ENCODE results near the gene NR5A2.

Gene NR5A2

DNA sequence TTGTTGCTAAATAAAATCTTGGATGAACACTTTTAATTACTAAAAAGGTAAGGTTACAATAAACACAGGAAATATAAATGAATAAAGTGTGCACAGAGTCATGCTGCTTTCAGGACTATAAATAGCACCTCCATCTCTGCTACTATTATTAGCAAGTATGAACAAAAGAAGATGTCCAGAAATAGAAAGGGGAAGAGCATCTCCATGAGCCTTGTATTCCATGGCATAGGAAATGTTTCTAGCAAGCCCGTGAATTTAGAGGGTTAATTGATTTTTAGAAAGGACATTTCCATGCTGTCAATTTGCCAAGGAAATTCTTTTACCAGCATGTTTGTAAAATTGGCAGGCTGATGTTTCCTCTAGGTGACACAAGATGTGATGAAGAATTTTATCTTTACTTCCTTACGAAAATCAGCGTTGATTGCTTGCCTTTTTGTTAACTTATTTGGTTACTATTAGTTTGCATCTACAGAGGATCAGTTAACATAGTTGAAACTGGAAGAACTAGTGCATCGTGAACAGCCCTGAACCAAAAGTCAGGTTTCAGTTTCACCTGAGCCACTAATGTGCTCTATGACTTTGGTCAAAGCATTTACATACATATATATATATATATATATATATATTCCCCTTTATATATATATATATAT is 45.3 kb downstream of the NR5A2 start:
- no peak for DNase-seq (ENCODE audit: low read depth, low spot score)

DNA sequence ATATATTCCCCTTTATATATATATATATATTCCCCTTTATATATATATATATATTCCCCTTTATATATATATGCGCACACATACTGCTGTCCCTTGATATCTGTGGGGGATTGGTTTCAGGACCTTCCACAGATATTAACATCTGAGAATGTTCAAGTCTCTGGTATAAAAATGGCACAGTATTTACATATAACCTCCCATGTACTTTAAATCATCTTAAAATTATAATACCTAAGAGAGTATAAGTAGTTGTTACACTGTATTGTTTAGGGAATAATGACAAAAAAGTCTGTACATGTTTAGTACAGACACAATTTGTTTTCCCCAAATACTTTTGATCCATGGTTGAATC is 45.8 kb downstream of the NR5A2 start:
- DNase-seq (ENCODE audit: low read depth, low spot score): no peak

DNA sequence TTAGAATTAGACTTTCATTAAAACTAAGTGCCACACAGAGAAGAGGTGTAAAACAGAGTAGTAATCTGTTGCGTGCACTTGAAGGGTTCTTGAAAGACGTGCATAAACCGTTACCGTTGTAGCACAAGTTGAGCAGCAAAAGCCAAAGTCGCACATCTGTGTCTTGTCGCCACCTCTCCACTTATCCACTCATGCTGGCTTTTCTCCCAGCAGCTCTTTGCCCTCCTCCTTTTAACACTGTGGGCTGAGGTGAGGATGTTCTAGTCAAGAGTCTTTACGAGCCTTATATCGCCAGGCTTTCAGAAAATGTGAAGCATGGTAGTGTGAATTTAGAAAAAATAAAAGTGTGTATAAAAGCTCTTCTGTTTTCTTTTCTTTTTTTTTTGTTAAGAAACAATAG is 48.0 kb downstream of the NR5A2 start:
- peak; percentile 4 for DNase-seq (ENCODE audit: low read depth, low spot score)

GRCh38 chr1:200075938-200076546 is 48.5 kb downstream of the NR5A2 start:
- peak; percentile 84 for DNase-seq (ENCODE audit: low read depth, low spot score)

- DNase-seq (ENCODE audit: low read depth, low spot score): no peak
These were observed 51.9 kb downstream of the NR5A2 start for GRCh38 chr1:200079232-200079940.

DNA sequence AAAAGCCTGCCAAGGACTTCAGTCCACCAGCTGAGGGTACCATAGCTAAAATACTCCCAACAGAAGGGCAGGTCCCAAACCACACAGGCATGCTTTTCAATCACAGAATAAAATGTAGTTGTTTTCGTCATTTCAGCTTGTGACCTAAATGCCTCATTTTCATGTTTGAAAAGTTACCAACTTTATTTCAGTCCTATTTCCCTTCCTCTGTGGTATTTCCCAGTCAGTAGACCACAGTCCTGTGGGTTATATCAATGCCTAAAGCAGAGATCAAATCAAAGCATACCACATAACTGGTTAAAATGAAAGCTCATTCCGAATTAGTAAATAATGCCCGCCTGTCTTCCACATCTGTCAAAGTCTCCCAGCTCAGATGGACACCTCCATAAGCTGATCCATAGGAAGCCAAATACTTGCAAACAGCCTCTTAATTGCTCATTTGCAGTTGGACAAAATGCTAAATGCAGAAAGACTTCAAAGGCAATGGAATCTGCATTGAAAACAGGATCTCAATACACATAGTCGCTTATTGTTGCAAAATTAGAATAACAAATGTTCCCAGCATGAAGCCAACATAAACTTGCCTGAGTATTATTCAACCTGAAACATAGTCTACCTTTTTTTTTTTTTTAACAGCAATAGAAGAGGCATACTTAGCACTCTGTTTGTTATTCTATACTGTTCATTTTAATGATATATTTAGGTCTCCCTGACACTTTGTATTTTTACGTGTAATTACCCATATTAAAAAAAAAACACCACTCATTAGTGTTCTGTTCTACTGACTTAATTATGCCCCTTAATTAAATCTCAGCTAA is 53.9 kb downstream of the NR5A2 start:
- DNase-seq (ENCODE audit: low read depth, low spot score): peak; percentile 74

- DNase-seq (ENCODE audit: low read depth, low spot score): no peak
These were observed 54.4 kb downstream of the NR5A2 start for GRCh38 chr1:200081969-200082245.

DNA sequence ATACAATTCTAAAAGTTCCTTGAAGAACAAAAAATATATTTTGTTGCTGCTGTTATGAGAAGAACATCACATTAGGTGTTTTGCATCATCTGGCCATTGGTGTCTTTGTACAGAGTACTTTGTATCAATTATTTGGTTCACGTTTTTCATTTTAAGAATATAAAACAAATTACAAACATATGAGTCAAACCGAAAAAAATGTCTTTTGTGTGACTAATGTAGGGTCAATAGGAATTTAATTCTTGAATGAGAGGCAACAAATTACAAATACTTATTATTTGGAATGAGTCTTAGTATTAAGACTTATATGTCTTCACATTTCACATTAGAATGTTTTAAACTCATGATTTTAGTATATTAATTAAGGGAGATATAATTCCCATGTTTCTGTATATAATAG is 54.8 kb downstream of the NR5A2 start:
- DNase-seq (ENCODE audit: low read depth, low spot score): no peak

GRCh38 chr1:200090252-200091159 is 63.0 kb downstream of the NR5A2 start:
- peak; percentile 6 for DNase-seq (ENCODE audit: low read depth, low spot score)

GRCh38 chr1:200095057-200095577 is 67.6 kb downstream of the NR5A2 start:
- DNase-seq (ENCODE audit: low read depth, low spot score): no peak

- DNase-seq (ENCODE audit: low read depth, low spot score): no peak
These were observed 69.3 kb downstream of the NR5A2 start for GRCh38 chr1:200096774-200097173.

DNA sequence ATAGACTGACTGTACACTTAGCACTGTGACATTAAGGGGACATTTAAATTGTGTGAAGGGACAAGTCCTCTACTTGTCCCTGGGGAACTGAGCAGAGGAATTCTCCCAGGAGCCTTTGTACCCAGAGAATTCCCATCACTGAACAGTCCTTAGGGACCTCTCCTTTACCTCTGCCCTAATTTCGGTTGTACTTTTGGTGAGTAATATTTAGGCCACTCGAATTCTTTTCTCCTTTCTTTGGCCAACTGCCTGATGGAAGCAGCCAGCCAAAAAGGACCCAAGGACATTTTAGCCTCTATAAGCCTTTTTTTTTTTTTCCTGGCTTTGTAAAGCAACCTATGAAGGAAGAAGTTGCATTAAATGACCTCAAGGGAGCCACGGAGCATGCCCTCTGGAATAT is 71.5 kb downstream of the NR5A2 start:
- peak; percentile 10 for DNase-seq (ENCODE audit: low read depth, low spot score)

GRCh38 chr1:200103966-200104583 is 76.6 kb downstream of the NR5A2 start:
- DNase-seq (ENCODE audit: low read depth, low spot score): no peak

DNA sequence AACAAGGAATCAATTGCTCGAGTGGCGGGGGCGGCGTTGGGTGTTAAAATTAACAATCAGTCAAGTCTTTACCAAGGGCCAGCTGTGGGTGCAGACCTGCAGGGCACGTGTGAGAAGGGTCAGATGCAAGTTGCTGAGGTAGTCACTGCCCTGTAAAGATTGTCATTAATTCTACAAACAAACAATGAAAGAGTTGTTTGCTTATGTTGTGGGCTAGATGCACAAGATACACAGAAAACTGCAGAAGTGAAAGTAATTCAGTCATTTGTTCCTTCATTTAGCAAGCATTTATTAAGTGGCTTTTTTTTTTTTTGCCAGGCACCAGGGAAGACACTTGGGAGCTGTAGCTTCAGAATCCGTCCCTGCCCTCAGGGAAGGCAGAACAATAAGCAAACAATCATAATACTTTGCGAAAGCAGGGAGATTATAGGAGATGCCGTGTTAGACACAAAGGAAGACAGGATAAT is 79.5 kb downstream of the NR5A2 start:
- no peak for DNase-seq (ENCODE audit: low read depth, low spot score)

- peak; percentile 24 for DNase-seq (ENCODE audit: low read depth, low spot score)
These were observed 81.1 kb downstream of the NR5A2 start for GRCh38 chr1:200108659-200109058.

DNA sequence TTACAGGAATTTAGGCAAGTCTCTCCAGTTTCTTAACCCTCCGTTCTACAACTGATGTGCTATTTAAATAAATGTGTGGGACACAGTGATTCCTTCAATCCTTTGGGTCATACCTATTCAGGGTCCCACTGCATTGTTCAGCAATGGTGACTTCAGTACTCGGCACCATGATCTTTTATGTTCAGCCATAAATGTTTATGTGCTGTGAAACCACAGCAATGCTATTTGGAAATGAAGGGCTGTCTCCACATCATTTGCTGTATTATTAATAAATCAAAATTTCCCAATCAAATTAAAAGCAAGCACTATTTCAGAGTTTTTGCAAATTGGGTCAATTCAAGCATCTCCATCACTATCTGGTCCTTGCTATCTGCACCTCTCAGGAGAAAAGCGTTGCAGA is 84.8 kb downstream of the NR5A2 start:
- DNase-seq (ENCODE audit: low read depth, low spot score): no peak

- DNase-seq (ENCODE audit: low read depth, low spot score): no peak
These were observed 88.0 kb downstream of the NR5A2 start for GRCh38 chr1:200115532-200115931.

- no peak for DNase-seq (ENCODE audit: low read depth, low spot score)
These were observed 88.8 kb downstream of the NR5A2 start for GRCh38 chr1:200116324-200116723.

DNA sequence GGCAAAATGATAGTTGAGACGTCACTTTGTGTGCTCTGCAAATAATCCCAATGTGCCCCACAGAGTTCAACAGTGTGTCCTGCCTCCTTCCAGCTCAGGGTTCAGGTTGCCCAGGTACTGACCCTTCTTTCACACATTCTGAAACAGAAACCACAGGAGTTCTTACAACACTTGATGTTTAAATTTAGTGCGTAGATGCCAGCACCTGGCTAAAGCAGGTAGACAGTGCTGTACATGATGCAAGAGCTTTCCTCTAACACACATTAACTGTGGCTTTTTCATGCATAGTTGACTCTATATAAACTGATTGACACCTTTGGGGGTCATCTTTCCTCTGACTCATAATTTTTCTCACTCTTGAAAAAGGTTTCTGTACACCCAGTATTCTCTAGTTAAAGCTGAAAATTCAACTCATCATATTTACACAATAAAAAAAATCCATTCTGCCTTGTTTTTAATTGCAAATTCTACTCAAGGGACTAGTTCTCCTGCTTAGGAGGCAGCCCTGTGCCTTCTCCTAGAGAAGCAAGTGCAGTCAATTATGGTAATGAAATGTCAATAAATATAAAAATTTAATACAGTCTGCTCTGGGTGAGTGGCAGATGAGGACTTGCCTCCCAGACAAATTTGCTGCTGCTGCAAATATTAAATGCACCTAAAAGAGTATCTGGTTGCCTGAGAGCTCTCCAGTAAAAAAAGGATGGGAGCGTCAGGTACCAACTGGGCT is 91.4 kb downstream of the NR5A2 start:
- DNase-seq (ENCODE audit: low read depth, low spot score): no peak

DNA sequence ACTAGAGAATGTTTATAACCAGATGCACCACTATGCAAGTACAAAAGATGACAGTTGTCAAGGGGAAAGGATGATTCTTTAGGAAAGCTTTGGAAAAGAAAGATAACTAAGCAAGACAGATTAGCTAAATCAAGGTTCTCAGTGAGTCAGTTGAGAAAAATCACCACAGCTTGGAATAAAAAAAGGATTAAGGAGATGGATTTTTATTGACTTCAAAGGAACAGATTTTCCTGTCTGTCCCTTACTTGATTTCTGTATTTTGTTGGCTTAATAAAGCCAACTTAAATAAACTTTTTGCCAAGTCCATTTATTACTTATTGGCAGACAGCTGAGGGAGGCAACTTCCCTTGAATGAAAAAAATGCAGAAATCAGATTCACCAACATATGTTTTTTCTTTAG is 93.9 kb downstream of the NR5A2 start:
- DNase-seq (ENCODE audit: low read depth, low spot score): no peak
